ENCODE measurements around the gene MYO1A. TPM values are rescaled to one million over a fixed set of nuclear protein-coding genes. Genes with fewer than 3 reads are reported as not detected.

Gene MYO1A
- total RNA-seq, 1 experiment from 2014 or later = 1.1 TPM

- TF ChIP-seq CTCF (conservative IDR thresholded peaks at IDR 0.05; ENCODE audit: low read depth, low read length) = no peak
- TF ChIP-seq EZH2 (IDR thresholded peaks at IDR 0.05; ENCODE audit: borderline replicate concordance, low read depth, low read length, poor library complexity, severe bottlenecking) = no peak
- H3K4me3 ChIP-seq (ENCODE audit: low read depth, low read length, poor library complexity, severe bottlenecking) = peak overlapping the region; percentile 93
Observed at GRCh38 chr12:57090924-57091637, 41.2 kb upstream of the MYO1A start.

GRCh38 chr12:57090490-57090889 lies 40.6 kb upstream of the MYO1A start:
- no peak for TF ChIP-seq EZH2 (IDR thresholded peaks at IDR 0.05; ENCODE audit: borderline replicate concordance, low read depth, low read length, poor library complexity, severe bottlenecking)
- no peak for TF ChIP-seq CTCF (conservative IDR thresholded peaks at IDR 0.05; ENCODE audit: low read depth, low read length)
- BruUV-seq (replicated peaks) = no TSS peak
- Histone ChIP-seq H3K27ac (ENCODE audit: low read depth, low read length, poor library complexity, severe bottlenecking) (peak overlapping the region; percentile 75), H3K4me3 (ENCODE audit: low read depth, low read length, poor library complexity, severe bottlenecking) (peak overlapping the region; percentile 93), H3K9me3 (ENCODE audit: low read depth, low read length, poor library complexity, severe bottlenecking) (no peaks in the 10 kb centered on the region), H3K27me3 (replicated peaks; ENCODE audit: insufficient read depth, low read depth, low read length, poor library complexity) (no peaks in the 10 kb centered on the region), H3K4me1 (ENCODE audit: insufficient read depth, low read length, poor library complexity, severe bottlenecking) (peaks cover 57% of the 10 kb centered on the region), H3K36me3 (ENCODE audit: insufficient read depth, low read length, poor library complexity, severe bottlenecking) (peaks cover 46% of the 10 kb centered on the region)
- ChIA-PET POLR2A (ENCODE audit: low non-redundant PET) (no interaction called here), CTCF (interaction anchor here (2.0 to 2.1 kb wide), 2 partner anchors 21 to 22 kb away, joined by 9 to 15 read pairs; no protein-coding TSS in a partner anchor)
- DNase-seq (ENCODE audit: low spot score) = no peak
- intact Hi-C loops (cut with micrococcal nuclease; ENCODE audit: unreplicated experiment) = no loop called here

More at GRCh38 chr12:57090924-57091637, 41.2 kb upstream of the MYO1A start:
- Histone ChIP-seq H3K27me3 (replicated peaks; ENCODE audit: insufficient read depth, low read depth, low read length, poor library complexity) (no peaks in the 10 kb centered on the region), H3K9me3 (ENCODE audit: low read depth, low read length, poor library complexity, severe bottlenecking) (no peaks in the 10 kb centered on the region), H3K4me1 (ENCODE audit: insufficient read depth, low read length, poor library complexity, severe bottlenecking) (peaks cover 51% of the 10 kb centered on the region), H3K36me3 (ENCODE audit: insufficient read depth, low read length, poor library complexity, severe bottlenecking) (peaks cover 52% of the 10 kb centered on the region), H3K27ac (ENCODE audit: low read depth, low read length, poor library complexity, severe bottlenecking) (peak overlapping the region; percentile 75)
- ChIA-PET CTCF (interaction anchor here (2.0 kb wide), 1 partner anchor 22 kb away, joined by 9 read pairs; no protein-coding TSS in a partner anchor), POLR2A (ENCODE audit: low non-redundant PET) (no interaction called here)
- BruUV-seq (replicated peaks) = no TSS peak
- DNase-seq (ENCODE audit: low spot score) = peak; percentile 58
- intact Hi-C loops (cut with micrococcal nuclease; ENCODE audit: unreplicated experiment) = no loop called here

DNA sequence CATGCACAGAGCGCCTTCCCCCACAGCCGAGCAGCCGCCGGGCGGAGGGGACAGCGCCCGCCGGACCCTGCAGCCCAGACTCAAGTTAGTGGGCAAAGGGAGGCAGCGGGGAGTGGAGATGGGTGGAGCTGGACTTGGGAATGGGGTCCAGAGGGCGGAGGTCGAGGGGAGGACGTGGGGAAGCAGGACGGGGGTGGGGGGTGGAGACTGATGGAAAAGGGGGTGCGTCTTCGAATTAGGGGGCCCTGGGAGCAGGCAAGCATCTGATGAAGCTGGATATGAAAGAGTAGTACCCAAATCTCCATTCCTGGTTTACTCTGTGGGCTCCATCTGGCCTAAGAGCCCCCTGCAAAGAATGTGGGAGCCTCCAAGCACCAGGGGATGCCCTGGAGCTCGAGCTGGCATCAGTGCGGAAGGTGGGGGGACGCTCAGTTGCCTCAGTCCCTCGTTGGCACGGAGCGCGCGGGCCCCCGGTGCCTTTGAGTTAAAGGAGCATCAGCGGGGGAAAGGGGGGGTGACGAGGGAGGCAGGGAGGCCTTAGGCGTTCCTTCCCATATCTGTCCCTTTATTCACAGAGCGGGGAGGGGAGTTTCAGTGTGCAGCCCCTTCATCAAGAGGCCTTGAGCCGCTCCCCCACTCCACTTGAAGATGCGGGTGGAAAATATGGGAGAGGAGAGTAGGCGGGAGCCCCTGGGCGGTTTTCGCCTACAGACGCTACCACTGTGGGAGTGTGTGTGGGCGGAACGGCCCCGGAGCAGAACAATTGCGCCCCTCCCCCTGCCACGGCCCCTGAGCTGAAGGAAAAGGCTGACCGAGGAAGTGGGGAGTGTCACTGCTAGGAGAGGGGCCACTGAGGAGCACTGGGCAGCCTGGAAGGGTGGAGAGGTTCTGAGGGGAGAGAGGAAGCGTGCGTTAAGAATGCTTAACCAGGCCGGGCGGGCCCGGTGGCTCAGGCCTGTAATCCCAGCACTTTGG lies 39.6 kb upstream of the MYO1A start:
- peaks cover 38% of the 10 kb centered on the region for H3K36me3 ChIP-seq (ENCODE audit: insufficient read depth, low read length, poor library complexity, severe bottlenecking)
- BruUV-seq (replicated peaks) = no TSS peak
- ChIA-PET POLR2A (ENCODE audit: low non-redundant PET) (interaction anchor here (0.6 kb wide), 1 partner anchor 942 kb away, joined by 10 read pairs; no protein-coding TSS in a partner anchor), CTCF (interaction anchor here (0.6 to 2.1 kb wide), 3 partner anchors 15 to 22 kb away, joined by 3 to 15 read pairs (median 9); no protein-coding TSS in a partner anchor)
- no peaks in the 10 kb centered on the region for H3K27me3 ChIP-seq (replicated peaks; ENCODE audit: insufficient read depth, low read depth, low read length, poor library complexity)
- H3K4me3 ChIP-seq (ENCODE audit: low read depth, low read length, poor library complexity, severe bottlenecking) = peak overlapping the region; percentile 93
- intact Hi-C loops (cut with micrococcal nuclease; ENCODE audit: unreplicated experiment) = no loop called here
- DNase-seq (ENCODE audit: low spot score) = peak; percentile 77
- peaks cover 59% of the 10 kb centered on the region for H3K4me1 ChIP-seq (ENCODE audit: insufficient read depth, low read length, poor library complexity, severe bottlenecking)
- TF ChIP-seq EZH2 (IDR thresholded peaks at IDR 0.05; ENCODE audit: borderline replicate concordance, low read depth, low read length, poor library complexity, severe bottlenecking) (no peak), CTCF (conservative IDR thresholded peaks at IDR 0.05; ENCODE audit: low read depth, low read length) (no peak)
- no peaks in the 10 kb centered on the region for H3K9me3 ChIP-seq (ENCODE audit: low read depth, low read length, poor library complexity, severe bottlenecking)
- peak overlapping the region; percentile 89 for H3K27ac ChIP-seq (ENCODE audit: low read depth, low read length, poor library complexity, severe bottlenecking)
